Trophoblast cell (in vitro differentiated cells and primary cell): ENCODE results near the gene KRTAP10-8.
"Not testable (repeated sequence)": the region's sequence is repeated elsewhere in the genome, so short reads cannot be mapped to it uniquely, and the experiment has no call there.

ENCODE experiments used
- DNase-seq, 2 donors: peaks; one replicate each; pipeline ENCODE4 v3.0.0-alpha.2; 2016
- H2AFZ ChIP-seq: 2 replicates; pipeline ENCODE4 v1.6.1; 2013; ENCODE audit warnings: low read length, moderate library complexity, mild to moderate bottlenecking; ENCODE audit not compliant: insufficient read depth, poor library complexity
- H2AK5ac ChIP-seq: 2 replicates; pipeline ENCODE4 v1.6.1; 2013; ENCODE audit warnings: mild to moderate bottlenecking, low read length
- H2BK120ac ChIP-seq: 2 replicates; pipeline ENCODE4 v1.6.1; 2013; ENCODE audit warnings: low read length, mild to moderate bottlenecking, moderate library complexity; ENCODE audit not compliant: insufficient read depth, poor library complexity
- H2BK12ac ChIP-seq: 2 replicates; pipeline ENCODE4 v1.6.1; 2013; ENCODE audit warnings: mild to moderate bottlenecking, low read length, moderate library complexity
- H2BK5ac ChIP-seq: 2 replicates; pipeline ENCODE4 v1.6.1; 2013; ENCODE audit warnings: low read length, low read depth, moderate library complexity, mild to moderate bottlenecking; ENCODE audit not compliant: poor library complexity
- H3K14ac ChIP-seq: 2 replicates; pipeline ENCODE4 v1.6.1; 2013; ENCODE audit warnings: mild to moderate bottlenecking, low read length
- H3K18ac ChIP-seq: 2 replicates; pipeline ENCODE4 v1.6.1; 2013; ENCODE audit warnings: mild to moderate bottlenecking, low read length
- H3K23ac ChIP-seq: 2 replicates; pipeline ENCODE4 v1.6.1; 2013; ENCODE audit warnings: low read length
- H3K27ac ChIP-seq: 2 replicates; pipeline ENCODE4 v1.5.1; 2013; ENCODE audit warnings: low read depth, mild to moderate bottlenecking, inconsistent platforms, low read length, moderate library complexity
- H3K27me3 ChIP-seq: 2 replicates; pipeline ENCODE4 v1.6.1; 2013; ENCODE audit warnings: inconsistent platforms, mild to moderate bottlenecking, low read length, moderate library complexity; ENCODE audit not compliant: insufficient read depth
- H3K36me3 ChIP-seq, 2 experiments: 1 replicate in 1 of 2; 2 replicates in 1 of 2; pipeline ENCODE4 v1.6.1; 2013; ENCODE audit warnings: low read length in 2 of 2, mild to moderate bottlenecking in 2 of 2, moderate library complexity in 1 of 2; ENCODE audit not compliant: insufficient read depth in 2 of 2, control insufficient read depth in 1 of 2
- H3K4ac ChIP-seq: 2 replicates; pipeline ENCODE4 v1.6.1; 2013; ENCODE audit warnings: low read depth, mild to moderate bottlenecking, low read length, moderate library complexity
- H3K4me1 ChIP-seq, 2 experiments: 1 replicate in 1 of 2; 2 replicates in 1 of 2; pipeline ENCODE4 v1.6.1; 2013; ENCODE audit warnings: low read length in 2 of 2, mild to moderate bottlenecking in 2 of 2, moderate library complexity in 1 of 2; ENCODE audit not compliant: insufficient read depth in 2 of 2, control insufficient read depth in 1 of 2
- H3K4me2 ChIP-seq: 2 replicates; pipeline ENCODE4 v1.6.1; 2013; ENCODE audit warnings: inconsistent platforms, mild to moderate bottlenecking, low read length, moderate library complexity
- H3K4me3 ChIP-seq: 2 replicates; pipeline ENCODE4 v1.5.1; 2013; ENCODE audit warnings: mild to moderate bottlenecking, low read depth, low read length, inconsistent platforms
- H3K79me1 ChIP-seq: one replicate; pipeline ENCODE4 v1.6.1; 2013; ENCODE audit warnings: low read length
- H3K79me2 ChIP-seq: 2 replicates; pipeline ENCODE4 v1.6.1; 2013; ENCODE audit warnings: low read length, mild to moderate bottlenecking; ENCODE audit not compliant: control insufficient read depth, insufficient read depth, poor library complexity
- H3K9ac ChIP-seq: 2 replicates; pipeline ENCODE4 v1.6.1; 2013; ENCODE audit warnings: mild to moderate bottlenecking, low read length
- H3K9me3 ChIP-seq: 2 replicates; pipeline ENCODE4 v1.6.1; 2013; ENCODE audit warnings: low read depth, mild to moderate bottlenecking, control low read depth, inconsistent platforms, low read length; ENCODE audit not compliant: insufficient read depth
- H4K12ac ChIP-seq: 2 replicates; pipeline ENCODE4 v1.6.1; 2013; ENCODE audit warnings: low read depth, mild to moderate bottlenecking, low read length, moderate library complexity
- H4K8ac ChIP-seq: 2 replicates; pipeline ENCODE4 v1.6.1; 2013; ENCODE audit warnings: low read depth, mild to moderate bottlenecking, low read length, moderate library complexity
- H4K91ac ChIP-seq: one replicate; pipeline ENCODE4 v1.6.1; 2013; ENCODE audit warnings: low read depth, mild to moderate bottlenecking, low read length, moderate library complexity
- WGBS: extraction: QIAGEN DNeasy Blood & Tissue Kit; methylation state at CpG from one replicate; pipeline ENCODE4 v1.1.7; 2013; ENCODE audit warnings: missing lambda C conversion rate; ENCODE audit not compliant: insufficient read length, insufficient coverage; ENCODE audit errors: extremely low coverage; 5-methylcytosine and 5-hydroxymethylcytosine counted together

The KRTAP10-8 gene

DNA sequence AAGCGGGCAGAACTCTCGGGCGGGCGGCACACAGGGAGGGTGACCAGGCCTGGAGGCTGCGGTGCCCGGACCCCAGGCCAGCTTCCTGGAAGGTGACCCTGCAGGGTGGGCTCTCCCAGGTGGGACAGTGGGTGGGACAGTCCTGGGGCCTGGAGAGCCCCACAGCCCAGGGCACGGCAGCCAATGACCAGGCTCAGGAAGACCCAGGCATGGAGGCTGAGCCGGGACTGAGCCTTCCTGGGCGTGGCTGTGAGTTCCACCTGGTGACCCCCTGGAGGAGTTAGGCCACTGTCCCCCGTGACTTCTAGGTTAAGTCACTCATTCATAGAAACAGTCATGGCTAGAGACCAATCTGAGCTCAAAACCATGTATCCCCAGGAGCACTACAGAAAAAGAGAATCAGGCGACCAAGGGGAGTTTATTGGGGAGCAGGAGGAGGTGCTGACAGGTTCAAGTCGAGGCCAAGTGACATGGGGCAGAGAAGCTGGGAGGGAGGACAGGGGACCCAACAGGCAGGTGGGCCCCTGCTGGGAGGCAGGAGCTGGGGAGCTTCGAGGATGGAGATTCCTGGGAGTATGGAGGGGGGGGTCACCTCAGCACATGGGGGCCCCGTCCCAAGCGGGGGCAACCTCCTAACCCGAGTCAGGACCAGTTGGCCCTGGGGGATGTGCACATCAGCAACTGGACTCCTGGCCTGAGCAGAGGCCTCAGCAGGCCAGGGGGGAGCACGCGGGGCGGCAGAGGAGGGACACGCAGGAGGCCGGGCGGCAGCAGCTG lies 32.6 kb upstream of the KRTAP10-8 start:
- H2AFZ ChIP-seq: no peak overlapping the region
- H3K79me2 ChIP-seq: no peaks in the 10 kb centered on the region
- WGBS: no CpG with 5 or more reads among the region's 22 CpGs
- H3K4me2 ChIP-seq: no peak overlapping the region
- no peak overlapping the region for H4K12ac ChIP-seq
- peaks cover 16% of the 10 kb centered on the region for H3K9me3 ChIP-seq
- H3K4ac ChIP-seq: no peak overlapping the region
- no peak overlapping the region for H2BK12ac ChIP-seq
- H3K18ac ChIP-seq: no peak overlapping the region
- H3K23ac ChIP-seq: no peak overlapping the region
- H3K4me3 ChIP-seq: no peak overlapping the region
- no peak overlapping the region for H4K8ac ChIP-seq
- H2AK5ac ChIP-seq: no peak overlapping the region
- no peak overlapping the region for H3K9ac ChIP-seq
- H2BK5ac ChIP-seq: no peak overlapping the region
- H3K27me3 ChIP-seq: no peaks in the 10 kb centered on the region
- DNase-seq: no peak
- no peaks in the 10 kb centered on the region for H3K36me3 ChIP-seq
- H3K4me1 ChIP-seq: no peaks in the 10 kb centered on the region
- no peaks in the 10 kb centered on the region for H3K79me1 ChIP-seq
- no peak overlapping the region for H4K91ac ChIP-seq
- no peak overlapping the region for H3K14ac ChIP-seq
- H2BK120ac ChIP-seq: no peak overlapping the region
- H3K27ac ChIP-seq: no peak overlapping the region

DNA sequence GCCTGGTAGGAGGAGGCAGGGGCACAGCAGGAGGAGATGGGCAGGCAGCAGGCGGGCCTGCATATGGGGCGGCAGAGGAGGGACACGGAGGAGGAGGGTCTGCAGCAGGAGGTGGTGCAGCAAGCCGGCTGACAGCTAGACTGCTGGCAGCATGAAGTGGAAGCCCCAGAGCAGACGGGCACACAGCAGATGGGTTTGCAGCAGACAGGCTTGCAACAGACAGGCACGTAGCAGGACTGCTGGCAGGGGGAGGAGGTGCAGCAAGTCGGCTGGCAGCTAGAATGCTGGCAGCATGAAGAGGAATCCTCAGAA lies 32.1 kb upstream of the KRTAP10-8 start:
- Histone ChIP-seq H4K91ac (no peak overlapping the region), H3K27me3 (no peaks in the 10 kb centered on the region), H3K36me3 (no peaks in the 10 kb centered on the region), H2AK5ac (no peak overlapping the region), H3K4ac (no peak overlapping the region), H3K9me3 (peaks cover 16% of the 10 kb centered on the region), H2BK120ac (no peak overlapping the region), H3K23ac (no peak overlapping the region), H2AFZ (no peak overlapping the region), H3K4me2 (no peak overlapping the region), H3K18ac (no peak overlapping the region), H2BK5ac (no peak overlapping the region), H3K9ac (no peak overlapping the region), H3K4me3 (peak overlapping the region; percentile 18), H3K27ac (no peak overlapping the region), H4K12ac (no peak overlapping the region), H2BK12ac (no peak overlapping the region), H3K79me1 (no peaks in the 10 kb centered on the region), H3K14ac (no peak overlapping the region), H3K4me1 (no peaks in the 10 kb centered on the region), H4K8ac (no peak overlapping the region), H3K79me2 (no peaks in the 10 kb centered on the region)
- no CpG with 5 or more reads among the region's 7 CpGs for WGBS
- DNase-seq: no peak

- H2BK120ac ChIP-seq, H3K9ac ChIP-seq, H2BK12ac ChIP-seq, H3K79me1 ChIP-seq, H3K27ac ChIP-seq, H3K4ac ChIP-seq, H4K8ac ChIP-seq, H2AK5ac ChIP-seq, H4K91ac ChIP-seq, H2BK5ac ChIP-seq, H3K18ac ChIP-seq, H2AFZ ChIP-seq, H3K4me2 ChIP-seq, H4K12ac ChIP-seq, H3K27me3 ChIP-seq, H3K4me1 ChIP-seq, H3K14ac ChIP-seq, H3K23ac ChIP-seq, H3K36me3 ChIP-seq, DNase-seq, H3K79me2 ChIP-seq: not testable (repeated sequence)
- no CpG with 5 or more reads among the region's 19 CpGs for WGBS
- Histone ChIP-seq H3K4me3 (peak within 1 kb of the TSS; percentile 18), H3K9me3 (peaks cover 16% of the 10 kb centered on the region)
Observed at GRCh38 chr21:44580231-44580821, 31.6 kb upstream of the KRTAP10-8 start, which contains the start of gene KRTAP10-5. Gene KRTAP10-5 (minus strand): TSS chr21:44580604. CDS start chr21:44580578, 26 bp downstream.

- Histone ChIP-seq H2AFZ (no peak overlapping the region), H4K8ac (no peak overlapping the region), H2BK5ac (no peak overlapping the region), H3K4me2 (no peak overlapping the region), H3K18ac (no peak overlapping the region), H3K79me2 (no peaks in the 10 kb centered on the region), H3K79me1 (no peaks in the 10 kb centered on the region), H2AK5ac (no peak overlapping the region), H3K14ac (no peak overlapping the region), H3K4ac (no peak overlapping the region), H3K27ac (no peak overlapping the region), H3K9me3 (peaks cover 14% of the 10 kb centered on the region), H4K12ac (no peak overlapping the region), H3K4me1 (no peaks in the 10 kb centered on the region), H2BK12ac (no peak overlapping the region), H3K23ac (no peak overlapping the region), H4K91ac (no peak overlapping the region), H3K9ac (no peak overlapping the region), H3K27me3 (no peaks in the 10 kb centered on the region), H3K4me3 (no peak overlapping the region), H2BK120ac (no peak overlapping the region), H3K36me3 (no peaks in the 10 kb centered on the region)
- no CpG with 5 or more reads among the region's 3 CpGs for WGBS
- DNase-seq: no peak
Observed at GRCh38 chr21:44581158-44581557, 30.7 kb upstream of the KRTAP10-8 start.
